Naive thymus-derived CD4-positive, alpha-beta T cell (primary cell): Measurements from ENCODE around the gene RABGAP1. TPM values are rescaled to one million over a fixed set of nuclear protein-coding genes. Genes with fewer than 3 reads are reported as not detected.

Experiments used
- ATAC-seq: fragments of 150-1000 bp; cut with Tn5 transposase; 2 replicates; pipeline ENCODE4 v1.10.0; 2021; ENCODE audit warnings: mild to moderate bottlenecking, moderate library complexity
- CTCF ChIA-PET: fragments of 350-600 bp; sonication (Branson Sonifier 250); formaldehyde crosslinking; loops from one replicate; lab custom pipeline; 2021; ENCODE audit warnings: antibody characterized with exemption; lab: Charles Lee
- POLR2A ChIA-PET: fragments of 350-600 bp; sonication (Branson Sonifier 250); formaldehyde crosslinking; loops from one replicate; lab custom pipeline; 2021; ENCODE audit warnings: antibody characterized with exemption, inconsistent platforms; lab: Charles Lee
- DNase-seq, 9 donors: peaks; one replicate each; pipeline versions ENCODE4 v3.0.0 to v3.0.0-alpha.2; 2020 to 2022; ENCODE audit warnings: mixed read lengths in 1 of 9
- H3K27ac ChIP-seq: one replicate; pipeline ENCODE4 v1.7.0; 2013; ENCODE audit warnings: mild to moderate bottlenecking, low read depth, low read length, moderate library complexity
- H3K27me3 ChIP-seq, 2 donors: one replicate each; pipeline ENCODE4 v1.7.0; 2013; ENCODE audit warnings: low read length in 2 of 2, mild to moderate bottlenecking in 2 of 2, moderate library complexity in 2 of 2; ENCODE audit not compliant: control insufficient read depth in 2 of 2, insufficient read depth in 2 of 2
- H3K36me3 ChIP-seq, 3 experiments: 1 replicate in 2 of 3; 2 replicates in 1 of 3; pipeline ENCODE4 v1.7.0; 2013; ENCODE audit warnings: low read length in 3 of 3, mild to moderate bottlenecking in 3 of 3, moderate library complexity in 1 of 3; ENCODE audit not compliant: insufficient read depth in 3 of 3, control insufficient read depth in 2 of 3
- H3K4me1 ChIP-seq, 2 donors: one replicate each; pipeline ENCODE4 v1.7.0; 2013; ENCODE audit warnings: low read length in 2 of 2, mild to moderate bottlenecking in 2 of 2, moderate library complexity in 1 of 2; ENCODE audit not compliant: control insufficient read depth in 2 of 2, insufficient read depth in 2 of 2
- H3K4me3 ChIP-seq: 2 replicates; pipeline ENCODE4 v1.7.0; 2013; ENCODE audit warnings: mild to moderate bottlenecking, low read length
- H3K9me3 ChIP-seq, 3 experiments: 1 replicate in 2 of 3; 2 replicates in 1 of 3; pipeline ENCODE4 v1.7.0; 2013; ENCODE audit warnings: low read length in 3 of 3; ENCODE audit not compliant: control insufficient read depth in 2 of 3
- H3K27ac Mint-ChIP-seq, 9 donors: one replicate each; pipeline ENCODE4 v1.8.0; 2020 to 2022; ENCODE audit warnings: mixed read lengths in 9 of 9, mild to moderate bottlenecking in 8 of 9, moderate library complexity in 5 of 9, inconsistent platforms in 2 of 9
- H3K27me3 Mint-ChIP-seq, 5 donors: one replicate each; pipeline ENCODE4 v1.8.0; 2021 to 2022; ENCODE audit warnings: mixed read lengths in 5 of 5, mild to moderate bottlenecking in 1 of 5
- H3K36me3 Mint-ChIP-seq, 5 donors: one replicate each; pipeline ENCODE4 v1.8.0; 2020 to 2022; ENCODE audit warnings: mixed read lengths in 5 of 5, mild to moderate bottlenecking in 3 of 5, inconsistent platforms in 1 of 5
- H3K4me1 Mint-ChIP-seq, 7 donors: one replicate each; pipeline ENCODE4 v1.8.0; 2020 to 2022; ENCODE audit warnings: mixed read lengths in 7 of 7, mild to moderate bottlenecking in 3 of 7, inconsistent platforms in 1 of 7
- H3K4me3 Mint-ChIP-seq, 10 donors: one replicate each; pipeline ENCODE4 v1.8.0; 2020 to 2022; ENCODE audit warnings: mild to moderate bottlenecking in 10 of 10, mixed read lengths in 10 of 10, moderate library complexity in 6 of 10, inconsistent platforms in 2 of 10
- H3K9me3 Mint-ChIP-seq, 11 donors: one replicate each; pipeline ENCODE4 v1.8.0; 2020 to 2022; ENCODE audit warnings: mixed read lengths in 11 of 11, mild to moderate bottlenecking in 4 of 11, inconsistent platforms in 1 of 11, moderate library complexity in 1 of 11
- intact Hi-C, 2 donors: fragments of 100-400 bp; cut with micrococcal nuclease; formaldehyde crosslinking; loops; one replicate each; pipeline ENCODE4 v1.15.1; 2023
- polyA plus RNA-seq, 2 donors: library from polyadenylated mRNA; unstranded; fragments of 300-500 nt; fragmentation: Illumina TruSeq; gene quantifications; one replicate each; pipeline ENCODE4 v1.2.3, GENCODE V29; 2021
- total RNA-seq, 6 experiments: library from RNA in 5 of 6; stranded (reverse) in 5 of 6; gene quantifications; 1 replicate in 5 of 6; 2 replicates in 1 of 6; pipeline ENCODE4 v1.2.3 and lab custom pipeline; 2021 to 2026

RABGAP1 gene
- total and polyA plus RNA-seq, 7 experiments from 2014 or later: 25.5 to 45.7 (median 34.1) TPM

GRCh38 chr9:123072407-123072995 lies 131.7 kb downstream of the RABGAP1 start:
- ChIA-PET POLR2A (no interaction called here), CTCF (no interaction called here)
- no peak overlapping the region for H3K4me3 Mint-ChIP-seq

GRCh38 chr9:123073441-123073840 lies 132.6 kb downstream of the RABGAP1 start:
- Histone ChIP-seq H3K27ac (no peak overlapping the region), H3K36me3 (peaks cover 0 to 22% (median 4%) of the 10 kb centered on the region in 3 experiments), H3K4me1 (no peaks in the 10 kb centered on the region), H3K9me3 (no peaks in the 10 kb centered on the region), H3K4me3 (no peak overlapping the region), H3K27me3 (no peaks in the 10 kb centered on the region)
- Mint-ChIP-seq H3K27ac (no peak overlapping the region), H3K9me3 (no peaks in the 10 kb centered on the region), H3K4me3 (no peak overlapping the region), H3K36me3 (peaks cover 6 to 42% (median 22%) of the 10 kb centered on the region in 5 donors), H3K27me3 (no peaks in the 10 kb centered on the region), H3K4me1 (peaks cover 0 to 3% (median 0%) of the 10 kb centered on the region in 7 donors)
- ChIA-PET POLR2A (no interaction called here), CTCF (interaction anchor here (0.6 kb wide), 1 partner anchor 269 kb away, joined by 3 read pairs; no protein-coding TSS in a partner anchor)
- intact Hi-C loops: no loop called here
- DNase-seq: no peak
- ATAC-seq: no peak

More at GRCh38 chr9:123072407-123072995, 131.7 kb downstream of the RABGAP1 start:
- ATAC-seq (no peak), DNase-seq (no peak)
- Mint-ChIP-seq H3K27me3 (no peaks in the 10 kb centered on the region), H3K27ac (no peak overlapping the region), H3K4me1 (peaks cover 0 to 3% (median 0%) of the 10 kb centered on the region in 7 donors), H3K36me3 (peaks cover 8 to 40% (median 23%) of the 10 kb centered on the region in 5 donors), H3K9me3 (no peaks in the 10 kb centered on the region)
- Histone ChIP-seq H3K4me3 (no peak overlapping the region), H3K27me3 (no peaks in the 10 kb centered on the region), H3K27ac (no peak overlapping the region), H3K9me3 (no peaks in the 10 kb centered on the region), H3K36me3 (peaks cover 0 to 24% (median 4%) of the 10 kb centered on the region in 3 experiments), H3K4me1 (no peaks in the 10 kb centered on the region)
- intact Hi-C loops: no loop called here

- no peak overlapping the region for H3K4me3 Mint-ChIP-seq
- CTCF ChIA-PET: interaction anchor here (0.6 kb wide), 2 partner anchors 104 to 269 kb away, joined by 3 read pairs; no protein-coding TSS in a partner anchor
Measured at GRCh38 chr9:123073991-123074422, 133.2 kb downstream of the RABGAP1 start.

GRCh38 chr9:123074628-123075027 lies 133.8 kb downstream of the RABGAP1 start:
- no peaks in the 10 kb centered on the region for H3K27me3 Mint-ChIP-seq
- Histone ChIP-seq H3K27me3 (no peaks in the 10 kb centered on the region), H3K9me3 (no peaks in the 10 kb centered on the region), H3K36me3 (peaks cover 0 to 31% (median 4%) of the 10 kb centered on the region in 3 experiments), H3K4me1 (no peaks in the 10 kb centered on the region), H3K27ac (no peak overlapping the region), H3K4me3 (no peak overlapping the region)
- peaks cover 12 to 49% (median 24%) of the 10 kb centered on the region in 5 donors for H3K36me3 Mint-ChIP-seq
- H3K27ac Mint-ChIP-seq: no peak overlapping the region
- ChIA-PET CTCF (interaction anchor here (0.6 kb wide), 1 partner anchor 103 kb away, joined by 3 read pairs; no protein-coding TSS in a partner anchor), POLR2A (no interaction called here)
- intact Hi-C loops: no loop called here
- ATAC-seq (no peak), DNase-seq (no peak)
- no peaks in the 10 kb centered on the region for H3K9me3 Mint-ChIP-seq
- no peak overlapping the region for H3K4me3 Mint-ChIP-seq
- H3K4me1 Mint-ChIP-seq: peaks cover 0 to 3% (median 0%) of the 10 kb centered on the region in 7 donors

More at GRCh38 chr9:123073991-123074422, 133.2 kb downstream of the RABGAP1 start:
- no peak overlapping the region for H3K27ac Mint-ChIP-seq
- H3K36me3 ChIP-seq: peaks cover 0 to 27% (median 4%) of the 10 kb centered on the region in 3 experiments
- intact Hi-C loops: no loop called here
- no peaks in the 10 kb centered on the region for H3K9me3 Mint-ChIP-seq
- POLR2A ChIA-PET: no interaction called here
- no peaks in the 10 kb centered on the region for H3K27me3 ChIP-seq
- peaks cover 0 to 3% (median 0%) of the 10 kb centered on the region in 7 donors for H3K4me1 Mint-ChIP-seq
- H3K27me3 Mint-ChIP-seq: no peaks in the 10 kb centered on the region
- H3K27ac ChIP-seq: no peak overlapping the region
- H3K36me3 Mint-ChIP-seq: peaks cover 10 to 46% (median 22%) of the 10 kb centered on the region in 5 donors
- no peaks in the 10 kb centered on the region for H3K4me1 ChIP-seq
- H3K9me3 ChIP-seq: no peaks in the 10 kb centered on the region
- ATAC-seq (no peak), DNase-seq (no peak)
- H3K4me3 ChIP-seq: no peak overlapping the region

- POLR2A ChIA-PET: no interaction called here
- ATAC-seq: no peak
- peaks cover 5 to 48% (median 14%) of the 10 kb centered on the region in 5 donors for H3K36me3 Mint-ChIP-seq
Measured at GRCh38 chr9:123080444-123080843, 139.6 kb downstream of the RABGAP1 start.

GRCh38 chr9:123081824-123082223 lies 141.0 kb downstream of the RABGAP1 start:
- H3K9me3 ChIP-seq: no peaks in the 10 kb centered on the region
- Mint-ChIP-seq H3K27ac (no peak overlapping the region), H3K4me3 (no peak overlapping the region), H3K9me3 (no peaks in the 10 kb centered on the region), H3K4me1 (peaks cover 0 to 5% (median 0%) of the 10 kb centered on the region in 7 donors), H3K36me3 (peaks cover 5 to 48% (median 14%) of the 10 kb centered on the region in 5 donors), H3K27me3 (no peaks in the 10 kb centered on the region)
- ATAC-seq (peak; percentile 32), DNase-seq (peak in 6 of 9 donors; percentile 15 to 38 (median 30))
- ChIA-PET POLR2A (no interaction called here), CTCF (interaction anchor here (0.7 to 4.2 kb wide), 5 partner anchors 184 to 278 kb away, joined by 3 to 38 read pairs (median 3); no protein-coding TSS in a partner anchor)
- intact Hi-C loops: loop anchor here (1.0 to 10.0 kb wide), 2 partner anchors 143 to 268 kb away; no protein-coding TSS in a partner anchor
- no peak overlapping the region for H3K4me3 ChIP-seq
- peaks cover 0 to 60% (median 0%) of the 10 kb centered on the region in 3 experiments for H3K36me3 ChIP-seq
- H3K27ac ChIP-seq: no peak overlapping the region
- H3K27me3 ChIP-seq: no peaks in the 10 kb centered on the region
- no peaks in the 10 kb centered on the region for H3K4me1 ChIP-seq

More at GRCh38 chr9:123080444-123080843, 139.6 kb downstream of the RABGAP1 start:
- CTCF ChIA-PET: interaction anchor here (0.5 to 4.2 kb wide), 2 partner anchors 24 to 269 kb away, joined by 5 to 38 read pairs; no protein-coding TSS in a partner anchor
- intact Hi-C loops: loop anchor here in 1 of 2 donors (10.0 kb wide), 1 partner anchor 144 kb away; no protein-coding TSS in a partner anchor
- Mint-ChIP-seq H3K27ac (no peak overlapping the region), H3K4me3 (no peak overlapping the region), H3K9me3 (no peaks in the 10 kb centered on the region), H3K4me1 (peaks cover 0 to 5% (median 0%) of the 10 kb centered on the region in 7 donors), H3K27me3 (no peaks in the 10 kb centered on the region)
- H3K4me1 ChIP-seq: no peaks in the 10 kb centered on the region
- peaks cover 0 to 57% (median 0%) of the 10 kb centered on the region in 3 experiments for H3K36me3 ChIP-seq
- H3K27me3 ChIP-seq: no peaks in the 10 kb centered on the region
- H3K27ac ChIP-seq: no peak overlapping the region
- no peaks in the 10 kb centered on the region for H3K9me3 ChIP-seq
- H3K4me3 ChIP-seq: no peak overlapping the region
- DNase-seq: no peak
